Neural cell (in vitro differentiated cells): Measurements from ENCODE around the gene MXD1.

Experiments used
- EP300 ChIP-seq: fragments of 450-650 bp; conservative IDR thresholded peaks from 2 replicates; pipeline ENCODE4 v1.6.1; 2014; ENCODE audit warnings: antibody characterized with exemption, mild to moderate bottlenecking, moderate library complexity; ENCODE audit not compliant: poor library complexity, severe bottlenecking
- EZH2 ChIP-seq: fragments of 200-600, 300-800 bp; shearing (Covaris generic), sonication (generic); IDR thresholded peaks from 2 replicates; pipeline ENCODE4 v1.6.1; 2014; ENCODE audit warnings: antibody characterized with exemption, low read length, borderline replicate concordance, mild to moderate bottlenecking; ENCODE audit not compliant: insufficient read depth, poor library complexity, severe bottlenecking
- MXI1 ChIP-seq: fragments of 450-650 bp; conservative IDR thresholded peaks from 2 replicates; pipeline ENCODE4 v1.6.1; 2014; ENCODE audit warnings: antibody characterized with exemption, mild to moderate bottlenecking; ENCODE audit not compliant: poor library complexity, severe bottlenecking
- POLR2AphosphoS5 ChIP-seq: IDR thresholded peaks from 2 replicates; pipeline ENCODE4 v1.6.1; 2012
- RAD21 ChIP-seq: fragments of 450-650 bp; conservative IDR thresholded peaks from 2 replicates; pipeline ENCODE4 v1.6.1; 2014; ENCODE audit warnings: antibody characterized with exemption, mild to moderate bottlenecking, moderate library complexity
- SMC3 ChIP-seq: fragments of 450-650 bp; conservative IDR thresholded peaks from 2 replicates; pipeline ENCODE4 v1.6.1; 2014; ENCODE audit warnings: antibody characterized with exemption, mild to moderate bottlenecking, moderate library complexity; ENCODE audit not compliant: poor library complexity
- TAF1 ChIP-seq: IDR thresholded peaks from 2 replicates; pipeline ENCODE4 v1.6.1; 2012; ENCODE audit warnings: low read depth
- TF ChIP-seq, protein P1 (sequence below): fragments of 450-650 bp; IDR thresholded peaks from 2 replicates; pipeline ENCODE4 v1.5.1; 2014; ENCODE audit warnings: antibody characterized with exemption, mild to moderate bottlenecking, moderate library complexity; ENCODE audit not compliant: poor library complexity, severe bottlenecking
- TF ChIP-seq, protein P2 (sequence below): IDR thresholded peaks from 2 replicates; pipeline ENCODE4 v1.6.1; 2012; ENCODE audit warnings: borderline replicate concordance

DNA sequence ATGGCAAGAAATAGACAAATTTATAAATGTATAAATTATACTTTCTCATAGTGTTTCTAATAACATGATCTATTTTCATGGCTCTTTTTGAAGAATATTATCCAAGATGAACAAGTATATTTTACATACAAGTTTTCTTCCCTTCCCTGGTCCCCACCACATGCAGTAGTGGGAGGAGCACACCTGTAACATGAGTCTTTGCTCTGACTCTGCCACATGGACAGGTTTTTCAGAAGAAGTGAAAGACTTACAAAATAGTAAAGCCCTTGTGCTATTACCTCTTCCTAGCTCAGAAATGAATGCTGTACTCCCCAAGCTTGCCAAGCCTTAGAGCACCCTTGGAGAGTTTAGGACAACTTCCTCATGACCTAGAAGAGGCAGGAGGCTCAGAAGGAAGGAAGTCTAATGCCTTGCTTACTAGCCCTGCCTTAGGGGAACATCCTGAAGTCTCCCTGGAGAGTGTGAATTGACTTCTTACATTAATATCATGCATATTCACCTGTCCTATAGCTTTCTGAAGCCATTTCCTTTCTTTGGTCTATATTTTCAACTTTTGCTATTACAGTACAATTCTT is 18.4 kb downstream of the MXD1 start:
- TF ChIP-seq, protein P1, sequence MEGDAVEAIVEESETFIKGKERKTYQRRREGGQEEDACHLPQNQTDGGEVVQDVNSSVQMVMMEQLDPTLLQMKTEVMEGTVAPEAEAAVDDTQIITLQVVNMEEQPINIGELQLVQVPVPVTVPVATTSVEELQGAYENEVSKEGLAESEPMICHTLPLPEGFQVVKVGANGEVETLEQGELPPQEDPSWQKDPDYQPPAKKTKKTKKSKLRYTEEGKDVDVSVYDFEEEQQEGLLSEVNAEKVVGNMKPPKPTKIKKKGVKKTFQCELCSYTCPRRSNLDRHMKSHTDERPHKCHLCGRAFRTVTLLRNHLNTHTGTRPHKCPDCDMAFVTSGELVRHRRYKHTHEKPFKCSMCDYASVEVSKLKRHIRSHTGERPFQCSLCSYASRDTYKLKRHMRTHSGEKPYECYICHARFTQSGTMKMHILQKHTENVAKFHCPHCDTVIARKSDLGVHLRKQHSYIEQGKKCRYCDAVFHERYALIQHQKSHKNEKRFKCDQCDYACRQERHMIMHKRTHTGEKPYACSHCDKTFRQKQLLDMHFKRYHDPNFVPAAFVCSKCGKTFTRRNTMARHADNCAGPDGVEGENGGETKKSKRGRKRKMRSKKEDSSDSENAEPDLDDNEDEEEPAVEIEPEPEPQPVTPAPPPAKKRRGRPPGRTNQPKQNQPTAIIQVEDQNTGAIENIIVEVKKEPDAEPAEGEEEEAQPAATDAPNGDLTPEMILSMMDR = no peak
- TF ChIP-seq POLR2AphosphoS5 (no peak), EZH2 (no peak), TAF1 (no peak), RAD21 (no peak), MXI1 (no peak), SMC3 (no peak), EP300 (no peak)
- TF ChIP-seq, protein P2, sequence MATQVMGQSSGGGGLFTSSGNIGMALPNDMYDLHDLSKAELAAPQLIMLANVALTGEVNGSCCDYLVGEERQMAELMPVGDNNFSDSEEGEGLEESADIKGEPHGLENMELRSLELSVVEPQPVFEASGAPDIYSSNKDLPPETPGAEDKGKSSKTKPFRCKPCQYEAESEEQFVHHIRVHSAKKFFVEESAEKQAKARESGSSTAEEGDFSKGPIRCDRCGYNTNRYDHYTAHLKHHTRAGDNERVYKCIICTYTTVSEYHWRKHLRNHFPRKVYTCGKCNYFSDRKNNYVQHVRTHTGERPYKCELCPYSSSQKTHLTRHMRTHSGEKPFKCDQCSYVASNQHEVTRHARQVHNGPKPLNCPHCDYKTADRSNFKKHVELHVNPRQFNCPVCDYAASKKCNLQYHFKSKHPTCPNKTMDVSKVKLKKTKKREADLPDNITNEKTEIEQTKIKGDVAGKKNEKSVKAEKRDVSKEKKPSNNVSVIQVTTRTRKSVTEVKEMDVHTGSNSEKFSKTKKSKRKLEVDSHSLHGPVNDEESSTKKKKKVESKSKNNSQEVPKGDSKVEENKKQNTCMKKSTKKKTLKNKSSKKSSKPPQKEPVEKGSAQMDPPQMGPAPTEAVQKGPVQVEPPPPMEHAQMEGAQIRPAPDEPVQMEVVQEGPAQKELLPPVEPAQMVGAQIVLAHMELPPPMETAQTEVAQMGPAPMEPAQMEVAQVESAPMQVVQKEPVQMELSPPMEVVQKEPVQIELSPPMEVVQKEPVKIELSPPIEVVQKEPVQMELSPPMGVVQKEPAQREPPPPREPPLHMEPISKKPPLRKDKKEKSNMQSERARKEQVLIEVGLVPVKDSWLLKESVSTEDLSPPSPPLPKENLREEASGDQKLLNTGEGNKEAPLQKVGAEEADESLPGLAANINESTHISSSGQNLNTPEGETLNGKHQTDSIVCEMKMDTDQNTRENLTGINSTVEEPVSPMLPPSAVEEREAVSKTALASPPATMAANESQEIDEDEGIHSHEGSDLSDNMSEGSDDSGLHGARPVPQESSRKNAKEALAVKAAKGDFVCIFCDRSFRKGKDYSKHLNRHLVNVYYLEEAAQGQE = no peak
